K562 (cell line): ENCODE results near the gene ATP1A2. TPM values are rescaled to one million over a fixed set of nuclear protein-coding genes. Genes with fewer than 3 reads are reported as not detected.

Experiments
- ATF7 ChIP-seq: fragments of 450-650 bp; IDR thresholded peaks from 2 replicates; pipeline ENCODE4 v1.7.1; 2014; ENCODE audit warnings: mild to moderate bottlenecking, moderate library complexity
- CAMTA2 ChIP-seq: fragments of 250-450 bp; sonication (Bioruptor Pico); conservative IDR thresholded peaks from 2 replicates; pipeline ENCODE4 v1.5.1; 2022
- CC2D1A ChIP-seq: fragments of 450-650 bp; IDR thresholded peaks from 2 replicates; pipeline ENCODE4 v1.6.1; 2017; ENCODE audit warnings: mild to moderate bottlenecking
- CHD4 ChIP-seq: fragments of 200-600 bp; sonication (generic); IDR thresholded peaks from 3 replicates; pipeline ENCODE4 v1.6.1; 2012; ENCODE audit warnings: low read depth, mild to moderate bottlenecking, mixed read lengths, low read length, inconsistent platforms; ENCODE audit not compliant: insufficient read depth, insufficient replicate concordance, poor library complexity, severe bottlenecking
- CREM ChIP-seq: IDR thresholded peaks from 2 replicates; pipeline ENCODE4 v1.6.1; 2014; ENCODE audit warnings: antibody characterized with exemption, low read depth
- FOXA1 ChIP-seq: fragments of 450-650 bp; IDR thresholded peaks from 2 replicates; pipeline ENCODE4 v1.6.1; 2016; ENCODE audit warnings: mild to moderate bottlenecking, borderline replicate concordance
- GATAD2B ChIP-seq: fragments of 450-650 bp; IDR thresholded peaks from 2 replicates; pipeline ENCODE4 v1.6.1; 2017; ENCODE audit warnings: mild to moderate bottlenecking, borderline replicate concordance
- ILF3 ChIP-seq: fragments of 450-650 bp; IDR thresholded peaks from 2 replicates; pipeline ENCODE4 v1.6.1; 2018; ENCODE audit warnings: antibody characterized with exemption, mild to moderate bottlenecking, moderate library complexity, borderline replicate concordance
- L3MBTL2 ChIP-seq: fragments of 450-650 bp; IDR thresholded peaks from 2 replicates; pipeline ENCODE4 v1.6.1; 2016; ENCODE audit warnings: mild to moderate bottlenecking, moderate library complexity
- LEF1 ChIP-seq: fragments of 450-650 bp; IDR thresholded peaks from 2 replicates; pipeline ENCODE4 v1.6.1; 2016; ENCODE audit warnings: mild to moderate bottlenecking
- MBD2 ChIP-seq: sonication (generic); IDR thresholded peaks from 2 replicates; pipeline ENCODE4 v1.6.1; 2016; ENCODE audit warnings: low read depth, borderline replicate concordance
- NEUROD1 ChIP-seq: fragments of 150-350 bp; IDR thresholded peaks from 2 replicates; pipeline ENCODE4 v1.6.1; 2014; ENCODE audit warnings: borderline replicate concordance, low read length, low read depth; ENCODE audit not compliant: partially characterized antibody
- NR2C2 ChIP-seq, 2 experiments: fragments of 200-800 bp in 1 of 2; sonication (Bioruptor generic) in 1 of 2; sonication (generic) in 1 of 2; formaldehyde crosslinking in 1 of 2; IDR thresholded peaks; 2 replicates each; pipeline versions ENCODE4 v1.6.1 to v1.8.0; 2016 to 2022; ENCODE audit warnings: mild to moderate bottlenecking in 1 of 2, missing compliant biosample characterization in 1 of 2, missing genetic modification characterization in 1 of 2, missing genetic modification reagents in 1 of 2
- POLR2H ChIP-seq: IDR thresholded peaks from 2 replicates; pipeline ENCODE4 v1.6.1; 2016; ENCODE audit warnings: missing genetic modification characterization, low read depth, mild to moderate bottlenecking, control low read depth, missing compliant biosample characterization, moderate library complexity
- SMARCB1 ChIP-seq: IDR thresholded peaks from 2 replicates; pipeline ENCODE4 v1.6.1; 2011; ENCODE audit warnings: improper control_type of control experiment, low read depth; ENCODE audit not compliant: insufficient read length
- TAF9B ChIP-seq: fragments of 450-650 bp; IDR thresholded peaks from 2 replicates; pipeline ENCODE4 v1.6.1; 2018; ENCODE audit warnings: mild to moderate bottlenecking; ENCODE audit not compliant: partially characterized antibody
- TCF7 ChIP-seq: sonication (generic); IDR thresholded peaks from 2 replicates; pipeline ENCODE4 v1.6.1; 2016; ENCODE audit warnings: antibody characterized with exemption, borderline replicate concordance
- TFAP4 ChIP-seq: sonication (generic); formaldehyde crosslinking; IDR thresholded peaks from 2 replicates; pipeline ENCODE4 v1.8.0; 2022; ENCODE audit warnings: missing genetic modification reagents, mild to moderate bottlenecking, moderate library complexity, borderline replicate concordance
- ZBTB33 ChIP-seq: sonication (generic); formaldehyde crosslinking; IDR thresholded peaks from 2 replicates; pipeline ENCODE4 v1.8.1; 2023; ENCODE audit warnings: mild to moderate bottlenecking, missing genetic modification reagents
- ZHX1 ChIP-seq: fragments of 150-350 bp; conservative IDR thresholded peaks from 2 replicates; pipeline ENCODE4 v1.6.1; 2014; ENCODE audit warnings: low read length
- ZNF354B ChIP-seq: fragments of 250-450 bp; sonication (Bioruptor Pico); IDR thresholded peaks from 2 replicates; pipeline ENCODE4 v1.4.0; 2020
- ZNF444 ChIP-seq: fragments of 250-450 bp; sonication (Bioruptor Pico); IDR thresholded peaks from 2 replicates; pipeline ENCODE4 v1.4.0; 2020; ENCODE audit warnings: mild to moderate bottlenecking, moderate library complexity
- polyA plus RNA-seq, 8 experiments: library from polyadenylated mRNA; depleted of rRNA in 4 of 8; stranded (reverse) in 5 of 8; unstranded in 3 of 8; fragments of >200 nt; fragmentation: Nextera tagmentation in 2 of 8; fragmentation: Illumina TruSeq in 1 of 8; extraction: Ambion mirVana in 2 of 8; extraction: Trizol in 1 of 8; gene quantifications; 2 replicates each; pipeline versions ENCODE4 v1.2.1 to v1.2.3, GENCODE V29; 2011 to 2014; ENCODE audit warnings: inconsistent platforms in 1 of 8, missing spikeins in 1 of 8
- total RNA-seq, 7 experiments: library from RNA; depleted of rRNA in 6 of 7; stranded (reverse); fragments of >200 nt in 6 of 7; fragmentation: Illumina TruSeq in 2 of 7; extraction: Trizol in 2 of 7; gene quantifications; 2 replicates each; pipeline versions ENCODE4 v1.2.1 to v1.2.3, GENCODE V29; 2011 to 2021; ENCODE audit warnings: low replicate concordance in 1 of 7
- TF ChIP-seq, protein P1 (sequence below): sonication (generic); formaldehyde crosslinking; IDR thresholded peaks from 2 replicates; pipeline ENCODE4 v1.9.0; 2022; ENCODE audit warnings: mild to moderate bottlenecking, missing genetic modification reagents

Gene ATP1A2
- total and polyA plus RNA-seq, 9 of the 15 experiments (the other 6 are each of a cell fraction or from before 2014, with no cell fraction given), result 0.04 to 0.11 (median 0.09) TPM; not detected in 6

GRCh38 chr1:160083968-160084770 is 31.4 kb upstream of the ATP1A2 start (continued):
- no peak for TF ChIP-seq ZHX1
- TF ChIP-seq TCF7, result no peak
- no peak for TF ChIP-seq CHD4
- no peak for TF ChIP-seq ZNF444
- TF ChIP-seq TFAP4, result peak; percentile 55; the same call in 1 of the 2 replicates
- TF ChIP-seq, protein P1, sequence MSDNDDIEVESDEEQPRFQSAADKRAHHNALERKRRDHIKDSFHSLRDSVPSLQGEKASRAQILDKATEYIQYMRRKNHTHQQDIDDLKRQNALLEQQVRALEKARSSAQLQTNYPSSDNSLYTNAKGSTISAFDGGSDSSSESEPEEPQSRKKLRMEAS, result peak; percentile 72
- no peak for TF ChIP-seq SMARCB1
- TF ChIP-seq NEUROD1, result no peak
- no peak for TF ChIP-seq CC2D1A
- no peak for TF ChIP-seq ZNF354B
- TF ChIP-seq LEF1, result no peak
- TF ChIP-seq CREM, result no peak
- no peak for TF ChIP-seq TAF9B
- TF ChIP-seq CAMTA2 (CRISPR knock-in tag), result no peak
- 0 out of 2 replicates have a peak, but pooled peaks have one; percentile 28 for TF ChIP-seq NR2C2 (CRISPR knock-in tag; IDR thresholded peaks at IDR 0.05)
- no peak for TF ChIP-seq NR2C2 (tag; IDR thresholded peaks at IDR 0.05)
- no peak for TF ChIP-seq ATF7
- peak; percentile 94 for TF ChIP-seq ZBTB33 (CRISPR knock-in tag)
- TF ChIP-seq ILF3, result no peak
- TF ChIP-seq L3MBTL2, result no peak
- TF ChIP-seq POLR2H (tag), result no peak
- TF ChIP-seq GATAD2B, result no peak
- no peak for TF ChIP-seq MBD2
- no peak for TF ChIP-seq FOXA1
